NCI-H1694 (cell line): Measurements from ENCODE around the gene MUC5AC.
"Not testable (repeated sequence)": the region's sequence is repeated elsewhere in the genome, so short reads cannot be mapped to it uniquely, and the experiment has no call there.

Source experiments
- DNase-seq: peaks from one replicate; lab custom pipeline; 2025; lab: John Stamatoyannopoulos, UW

The MUC5AC gene, protein sequence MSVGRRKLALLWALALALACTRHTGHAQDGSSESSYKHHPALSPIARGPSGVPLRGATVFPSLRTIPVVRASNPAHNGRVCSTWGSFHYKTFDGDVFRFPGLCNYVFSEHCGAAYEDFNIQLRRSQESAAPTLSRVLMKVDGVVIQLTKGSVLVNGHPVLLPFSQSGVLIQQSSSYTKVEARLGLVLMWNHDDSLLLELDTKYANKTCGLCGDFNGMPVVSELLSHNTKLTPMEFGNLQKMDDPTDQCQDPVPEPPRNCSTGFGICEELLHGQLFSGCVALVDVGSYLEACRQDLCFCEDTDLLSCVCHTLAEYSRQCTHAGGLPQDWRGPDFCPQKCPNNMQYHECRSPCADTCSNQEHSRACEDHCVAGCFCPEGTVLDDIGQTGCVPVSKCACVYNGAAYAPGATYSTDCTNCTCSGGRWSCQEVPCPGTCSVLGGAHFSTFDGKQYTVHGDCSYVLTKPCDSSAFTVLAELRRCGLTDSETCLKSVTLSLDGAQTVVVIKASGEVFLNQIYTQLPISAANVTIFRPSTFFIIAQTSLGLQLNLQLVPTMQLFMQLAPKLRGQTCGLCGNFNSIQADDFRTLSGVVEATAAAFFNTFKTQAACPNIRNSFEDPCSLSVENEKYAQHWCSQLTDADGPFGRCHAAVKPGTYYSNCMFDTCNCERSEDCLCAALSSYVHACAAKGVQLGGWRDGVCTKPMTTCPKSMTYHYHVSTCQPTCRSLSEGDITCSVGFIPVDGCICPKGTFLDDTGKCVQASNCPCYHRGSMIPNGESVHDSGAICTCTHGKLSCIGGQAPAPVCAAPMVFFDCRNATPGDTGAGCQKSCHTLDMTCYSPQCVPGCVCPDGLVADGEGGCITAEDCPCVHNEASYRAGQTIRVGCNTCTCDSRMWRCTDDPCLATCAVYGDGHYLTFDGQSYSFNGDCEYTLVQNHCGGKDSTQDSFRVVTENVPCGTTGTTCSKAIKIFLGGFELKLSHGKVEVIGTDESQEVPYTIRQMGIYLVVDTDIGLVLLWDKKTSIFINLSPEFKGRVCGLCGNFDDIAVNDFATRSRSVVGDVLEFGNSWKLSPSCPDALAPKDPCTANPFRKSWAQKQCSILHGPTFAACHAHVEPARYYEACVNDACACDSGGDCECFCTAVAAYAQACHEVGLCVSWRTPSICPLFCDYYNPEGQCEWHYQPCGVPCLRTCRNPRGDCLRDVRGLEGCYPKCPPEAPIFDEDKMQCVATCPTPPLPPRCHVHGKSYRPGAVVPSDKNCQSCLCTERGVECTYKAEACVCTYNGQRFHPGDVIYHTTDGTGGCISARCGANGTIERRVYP (N-terminal part only)

GRCh38 chr11:1157645-1158591, at the start of gene MUC5AC:
MUC5AC (plus strand) TSS chr11:1157953; CDS start chr11:1158000, 47 bp downstream.
- no peak for DNase-seq

DNA sequence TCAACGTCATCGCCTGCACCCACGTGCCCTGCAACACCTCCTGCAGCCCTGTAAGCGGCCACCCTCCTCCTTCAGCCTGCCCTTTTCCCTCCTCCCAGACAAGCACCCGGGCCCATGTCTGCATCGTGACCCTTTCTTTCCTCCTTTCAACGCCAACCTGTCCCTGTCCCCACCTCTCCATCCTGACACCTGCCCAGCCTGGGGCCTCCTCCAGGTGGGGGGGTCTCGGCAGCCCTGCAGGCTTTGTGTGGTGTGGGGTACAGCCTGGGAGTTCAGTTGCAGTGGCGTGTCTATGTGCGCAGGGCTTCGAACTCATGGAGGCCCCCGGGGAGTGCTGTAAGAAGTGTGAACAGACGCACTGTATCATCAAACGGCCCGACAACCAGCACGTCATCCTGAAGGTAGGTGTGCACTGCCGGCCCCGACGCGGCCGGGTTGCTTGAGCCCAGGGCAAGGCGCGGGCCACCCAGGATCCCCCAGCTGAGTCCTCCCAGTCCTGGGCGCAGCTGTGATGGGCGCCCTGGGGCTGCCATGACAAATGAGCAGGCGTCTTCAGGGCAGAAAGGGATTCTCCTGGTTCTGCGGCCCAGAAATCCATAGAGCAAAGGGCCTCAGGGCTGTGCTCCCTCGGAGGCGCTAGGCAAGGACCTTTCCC, 49.4 kb upstream of the MUC5AC start:
- DNase-seq, result no peak

GRCh38 chr11:1109101-1109917, 48.4 kb upstream of the MUC5AC start:
- no peak for DNase-seq

DNA sequence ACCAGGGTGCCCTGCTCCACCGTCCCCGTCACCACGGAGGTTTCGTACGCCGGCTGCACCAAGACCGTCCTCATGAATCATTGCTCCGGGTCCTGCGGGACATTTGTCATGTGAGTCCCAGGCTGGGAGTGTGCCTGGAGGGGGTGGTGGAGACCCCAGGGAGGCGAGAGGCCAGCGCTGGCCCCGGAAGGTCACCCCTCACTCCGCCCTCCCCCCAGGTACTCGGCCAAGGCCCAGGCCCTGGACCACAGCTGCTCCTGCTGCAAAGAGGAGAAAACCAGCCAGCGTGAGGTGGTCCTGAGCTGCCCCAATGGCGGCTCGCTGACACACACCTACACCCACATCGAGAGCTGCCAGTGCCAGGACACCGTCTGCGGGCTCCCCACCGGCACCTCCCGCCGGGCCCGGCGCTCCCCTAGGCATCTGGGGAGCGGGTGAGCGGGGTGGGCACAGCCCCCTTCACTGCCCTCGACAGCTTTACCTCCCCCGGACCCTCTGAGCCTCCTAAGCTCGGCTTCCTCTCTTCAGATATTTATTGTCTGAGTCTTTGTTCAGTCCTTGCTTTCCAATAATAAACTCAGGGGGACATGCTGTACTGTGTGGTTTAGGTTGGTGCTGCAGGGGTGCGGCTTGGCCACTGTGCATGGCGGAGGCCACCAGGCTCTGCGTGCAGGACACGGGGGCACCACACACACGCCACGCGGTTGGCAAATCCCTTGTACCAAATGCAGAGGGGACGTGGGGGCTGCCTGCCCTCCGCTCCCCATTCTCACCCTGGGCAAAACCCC, 47.6 kb upstream of the MUC5AC start:
- DNase-seq, result no peak

DNA sequence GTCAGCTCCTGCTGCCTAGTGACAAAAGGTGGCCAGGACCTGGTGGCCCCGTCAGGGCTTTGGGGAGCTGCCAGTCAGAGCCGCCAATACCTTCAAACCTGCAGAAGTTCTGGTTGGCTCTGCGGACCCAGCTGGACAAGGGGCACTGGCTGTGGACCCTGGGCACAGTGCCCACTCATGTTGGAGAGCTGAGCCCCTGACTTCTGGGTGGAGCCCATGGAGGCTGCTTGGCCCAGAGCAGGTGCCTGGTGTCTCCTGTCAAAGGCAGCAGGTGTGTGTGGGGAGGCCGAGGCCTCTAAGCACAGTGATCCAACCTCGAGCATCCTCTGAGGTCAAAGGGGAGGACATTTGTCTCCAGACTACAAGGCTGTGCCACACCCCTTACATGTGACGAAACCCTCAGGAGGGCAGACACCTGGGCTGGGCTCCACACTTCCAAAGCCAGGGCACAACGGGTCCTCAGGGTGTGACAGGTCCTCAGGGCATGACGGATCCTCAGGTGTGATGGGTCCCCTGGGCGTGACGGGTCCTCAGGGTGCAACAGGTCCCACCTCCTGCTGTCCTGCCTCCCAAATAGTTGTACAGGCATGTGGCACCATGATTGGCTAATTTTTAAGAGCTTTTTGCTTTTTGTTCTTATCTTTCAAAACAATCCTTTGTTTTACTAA, 46.1 kb upstream of the MUC5AC start:
- DNase-seq, result no peak

GRCh38 chr11:1112351-1113191, 45.2 kb upstream of the MUC5AC start:
- no peak for DNase-seq

DNA sequence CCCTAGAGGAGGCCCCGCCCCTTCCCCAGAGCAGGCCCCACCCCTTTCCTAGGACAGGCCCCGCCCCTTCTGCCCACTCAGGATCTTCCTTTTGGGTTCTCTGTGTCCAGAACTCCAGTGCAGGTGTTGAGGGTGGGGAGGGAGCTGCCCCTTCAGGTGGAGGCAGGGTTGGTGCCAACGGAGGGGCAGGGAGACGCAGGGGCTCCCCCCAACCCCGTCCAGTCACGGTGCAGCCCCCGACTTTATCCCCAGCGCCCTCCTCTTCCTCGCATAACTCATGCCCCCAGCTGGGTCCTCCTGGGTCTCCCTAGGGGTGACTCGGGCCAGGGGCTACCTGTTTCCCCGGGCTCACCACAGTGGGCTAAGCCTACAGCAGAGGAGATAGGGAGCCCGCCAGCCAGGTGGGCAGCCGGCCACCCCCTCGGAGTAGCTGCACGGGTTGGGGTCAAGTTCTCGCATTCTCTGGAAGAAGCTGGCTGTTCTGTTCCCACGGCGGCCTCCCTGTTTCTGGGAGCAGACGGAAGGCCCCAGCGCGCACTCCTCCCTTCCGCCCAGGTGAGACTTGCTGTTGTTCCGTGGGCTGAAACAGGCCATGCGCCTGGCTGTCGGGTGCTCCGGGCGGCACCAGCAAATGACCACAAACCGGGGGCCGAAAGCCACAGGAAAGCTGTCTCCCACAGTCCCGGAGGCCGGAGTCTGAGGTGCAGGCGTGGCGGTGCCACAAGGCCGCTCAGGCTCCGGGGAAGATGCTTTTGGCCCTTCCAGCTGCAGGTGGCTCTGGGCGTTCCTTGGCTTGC, 44.1 kb upstream of the MUC5AC start:
- no peak for DNase-seq

- not testable (repeated sequence) for DNase-seq
Measured at GRCh38 chr11:1115292-1115691, 42.5 kb upstream of the MUC5AC start.

DNA sequence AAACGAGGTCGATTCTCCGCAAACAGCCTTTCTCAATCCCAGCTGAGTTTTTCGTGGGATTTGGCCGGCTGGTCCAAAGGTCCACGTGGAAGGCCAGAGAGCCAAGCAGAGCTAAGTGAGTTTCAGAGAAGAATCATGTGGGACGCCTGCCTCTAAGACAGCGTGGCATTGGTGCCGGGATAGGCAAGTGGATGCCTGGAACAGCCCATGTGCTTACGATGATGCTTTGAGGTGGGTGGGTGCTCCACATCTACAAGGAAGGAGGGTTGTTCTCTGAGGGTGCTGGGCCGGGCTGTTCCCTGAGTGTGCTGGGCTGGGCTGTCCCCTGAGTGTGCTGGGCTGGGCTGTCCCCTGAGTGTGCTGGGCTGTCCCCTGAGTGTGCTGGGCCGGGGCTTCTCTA, 41.6 kb upstream of the MUC5AC start:
- no peak for DNase-seq

DNA sequence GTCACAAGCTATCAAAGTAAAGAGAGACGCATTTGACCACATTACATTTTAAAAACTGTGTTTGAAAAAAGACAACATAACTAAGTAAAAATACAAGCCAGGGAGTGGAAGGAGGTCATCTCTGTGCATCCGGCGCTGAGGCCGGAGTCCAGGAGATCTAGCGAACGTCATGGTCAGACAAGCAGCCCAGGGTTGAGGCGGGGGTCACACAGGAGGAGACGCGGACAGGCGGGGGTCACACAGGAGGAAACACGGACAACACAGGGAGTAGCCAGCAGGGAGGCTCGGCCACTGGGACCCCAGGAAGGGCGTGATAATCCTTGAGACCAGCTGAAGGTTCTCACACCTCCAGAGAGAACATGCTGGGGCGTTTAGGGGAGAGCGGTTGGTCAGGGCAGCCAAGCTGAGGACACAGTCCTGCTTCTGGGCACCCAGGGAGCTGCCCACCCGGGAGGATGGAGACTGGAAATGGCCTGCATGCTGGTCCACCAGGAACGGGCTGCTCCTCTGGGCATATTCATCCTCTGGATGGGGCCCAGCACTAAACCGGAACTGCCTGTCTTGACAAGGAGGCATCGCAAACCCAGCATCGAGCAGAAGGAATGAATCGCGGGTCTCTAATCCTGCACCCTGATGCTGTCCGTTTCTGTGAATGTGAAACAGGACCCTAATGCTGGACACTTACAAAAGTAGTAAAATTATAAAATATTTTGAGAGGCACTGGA, 40.9 kb upstream of the MUC5AC start:
- no peak for DNase-seq

GRCh38 chr11:1117992-1118391, 39.8 kb upstream of the MUC5AC start:
- DNase-seq, result no peak

DNA sequence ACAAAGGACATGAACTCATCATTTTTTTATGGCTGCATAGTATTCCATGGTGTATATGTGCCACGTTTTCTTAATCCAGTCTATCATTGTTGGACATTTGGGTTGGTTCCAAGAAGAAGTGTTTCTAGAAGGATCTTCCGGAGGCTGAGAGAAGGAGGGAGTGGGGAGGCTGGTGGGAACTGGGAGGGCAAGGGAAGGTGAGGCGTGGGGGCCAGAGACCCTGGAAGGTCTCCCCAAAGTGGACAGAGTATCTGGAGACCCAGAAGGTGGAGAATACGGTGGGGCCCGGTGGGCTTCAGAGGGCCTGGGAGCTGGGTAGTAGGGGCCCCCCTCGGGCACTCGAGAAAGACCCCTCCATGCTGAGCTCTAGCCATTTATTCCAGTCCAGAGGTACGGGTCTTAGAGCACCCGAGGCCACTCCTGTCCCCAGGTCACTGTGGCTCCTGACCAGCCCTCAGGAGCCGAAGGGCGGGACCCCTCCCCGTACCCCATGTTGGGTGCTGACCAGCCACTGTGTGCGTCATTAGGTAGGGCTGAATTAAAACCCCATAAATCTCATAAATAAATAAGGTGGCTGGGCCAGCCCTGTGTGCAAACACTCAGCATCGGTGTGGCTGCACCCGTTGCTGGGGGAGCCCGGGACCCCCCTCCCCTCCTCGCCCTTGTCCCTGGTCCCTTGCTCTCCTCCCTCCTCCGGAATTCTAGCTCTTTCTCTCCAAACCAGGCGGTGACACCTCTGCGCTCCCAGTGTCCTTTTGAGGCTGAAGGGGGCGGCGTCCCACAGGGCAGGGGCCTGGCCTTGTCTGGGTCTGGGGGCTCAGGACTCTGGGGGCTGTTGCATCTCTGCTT, 38.8 kb upstream of the MUC5AC start:
- DNase-seq, result no peak

DNA sequence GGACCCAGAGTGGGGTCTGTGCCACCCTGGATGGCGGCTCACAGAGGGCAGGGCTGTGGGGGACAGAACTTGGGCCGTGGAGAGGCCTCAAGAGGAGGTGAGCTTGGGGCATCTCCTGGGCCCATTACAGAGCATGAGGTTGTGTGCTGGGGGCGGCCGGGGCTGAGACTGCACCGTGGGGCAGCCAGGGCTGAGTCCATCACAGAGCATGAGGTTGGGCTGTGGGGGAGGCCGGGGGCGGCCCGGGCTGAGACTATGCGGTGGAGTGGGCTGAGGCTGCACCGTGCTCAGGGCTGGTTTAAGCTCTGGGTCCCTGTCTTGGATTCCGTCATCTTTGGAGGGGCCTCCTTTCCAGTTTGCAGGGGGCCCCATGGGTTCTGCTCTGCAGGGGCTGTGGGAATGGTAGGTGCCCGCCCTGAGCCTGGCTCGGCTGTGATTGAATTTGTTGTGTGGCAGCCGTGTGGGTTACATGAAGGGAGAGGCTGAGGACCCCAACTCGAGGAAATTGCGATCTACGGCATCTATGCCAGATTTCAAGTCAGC, 38.1 kb upstream of the MUC5AC start:
- DNase-seq, result no peak

DNA sequence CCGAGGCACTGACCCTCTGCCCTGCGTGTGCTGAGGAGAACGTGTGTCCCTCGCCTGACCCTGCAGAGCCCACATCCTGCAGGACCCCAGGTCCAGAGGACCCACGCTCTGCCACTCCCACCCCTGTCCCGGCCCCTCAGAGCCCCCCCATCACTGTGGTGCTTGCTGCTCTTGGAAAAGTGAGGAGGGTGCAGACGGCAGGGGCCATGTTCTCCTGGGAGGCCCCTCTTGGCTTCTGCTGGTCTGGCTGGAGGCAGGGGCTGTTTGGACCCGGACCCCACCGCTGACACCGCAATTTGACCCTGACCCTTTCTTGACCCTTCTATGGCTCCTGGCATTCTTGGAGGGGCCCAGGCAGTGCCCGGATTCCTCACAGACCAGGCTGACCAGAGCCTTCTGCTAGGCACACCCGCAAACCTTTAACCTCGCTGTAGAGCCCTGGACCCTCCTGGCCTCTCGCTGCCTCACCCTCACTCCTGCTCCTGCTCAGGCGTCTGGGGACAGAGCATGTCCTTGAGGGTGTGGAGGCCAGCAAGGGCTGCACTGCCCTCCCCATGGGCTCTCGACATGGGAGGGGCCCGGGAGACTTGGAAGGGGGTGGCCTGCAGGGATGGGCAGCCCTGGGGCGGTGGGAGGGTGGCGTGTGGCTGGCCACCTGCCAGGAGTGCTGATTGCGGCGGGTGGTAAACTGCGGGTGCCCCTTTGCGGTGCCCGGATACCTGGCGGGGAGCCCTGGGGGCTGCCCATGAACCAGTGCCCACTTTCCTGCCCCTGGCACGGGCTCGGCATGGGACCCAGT, 37.0 kb upstream of the MUC5AC start:
- no peak for DNase-seq
